Lower lobe of right lung (tissue), 2 donors: Measurements from ENCODE around the gene DIS3L2. TPM values are rescaled to one million over a fixed set of nuclear protein-coding genes. Genes with fewer than 3 reads are reported as not detected.

Experiments used
- ATAC-seq, 2 donors: fragments of 200-7000 bp; cut with Tn5 transposase; one replicate each; pipeline ENCODE4 v1.9.1; 2020 to 2022; ENCODE audit warnings: mild to moderate bottlenecking in 2 of 2, moderate library complexity in 2 of 2
- DNase-seq: peaks from one replicate; pipeline ENCODE4 v3.0.0-alpha.2; 2020
- H3K27ac ChIP-seq: fragments of 200-600 bp; one replicate; pipeline ENCODE4 v1.8.0; 2022
- H3K27me3 ChIP-seq: fragments of 200-600 bp; one replicate; pipeline ENCODE4 v1.8.0; 2022; ENCODE audit warnings: low read depth
- H3K36me3 ChIP-seq: fragments of 200-600 bp; one replicate; pipeline ENCODE4 v1.8.0; 2022; ENCODE audit warnings: mild to moderate bottlenecking
- H3K4me1 ChIP-seq: fragments of 200-600 bp; one replicate; pipeline ENCODE4 v1.8.0; 2022
- H3K4me3 ChIP-seq: fragments of 200-600 bp; one replicate; pipeline ENCODE4 v1.8.0; 2022; ENCODE audit warnings: mild to moderate bottlenecking
- H3K9me3 ChIP-seq: fragments of 200-600 bp; one replicate; pipeline ENCODE4 v1.8.0; 2022
- intact Hi-C: fragments of 100-400 bp; cut with DNase I; formaldehyde crosslinking; loops from one replicate; pipeline ENCODE4 v1.11.0; 2022
- total RNA-seq: library from RNA; stranded (reverse); fragmentation: NEBNext Ultra II Directional; extraction: Animal tissue kit (Norgen Biotek cat#: 25700); gene quantifications from one replicate; pipeline ENCODE4 v1.2.1, GENCODE V29; 2021
- TF ChIP-seq, protein P1 (sequence below): fragments of 200-600 bp; IDR thresholded peaks from one replicate; pipeline ENCODE4 v1.8.0; 2022; ENCODE audit warnings: antibody characterized with exemption, mild to moderate bottlenecking
- donor health status: DM: no; HTN: yes; CAD: no; lungs with severe emphysema.

Gene DIS3L2
- total RNA-seq, 1 donor from 2014 or later = 34.4 TPM

DNA sequence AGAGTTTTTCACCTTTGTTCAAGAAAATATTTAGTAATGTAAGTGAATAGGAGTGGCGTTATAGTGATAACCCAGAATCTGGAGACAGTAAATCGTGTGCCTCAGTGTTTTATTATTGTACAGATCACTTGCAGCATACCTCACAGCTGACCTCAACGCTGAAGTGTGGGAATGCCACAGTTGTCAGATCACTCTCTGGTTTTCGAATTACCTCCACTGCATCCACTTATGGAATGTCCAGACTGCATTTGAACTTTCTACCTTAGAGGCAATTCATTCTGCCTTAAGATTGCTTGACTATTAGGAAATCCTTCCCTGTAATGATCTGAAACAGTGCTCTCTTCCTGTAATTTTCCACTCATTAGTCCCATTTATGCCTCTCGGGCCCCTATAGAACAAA is 252.5 kb downstream of the DIS3L2 start:
- Histone ChIP-seq H3K9me3 (no peaks in the 10 kb centered on the region), H3K4me1 (no peaks in the 10 kb centered on the region), H3K36me3 (peaks cover 10% of the 10 kb centered on the region), H3K27me3 (no peaks in the 10 kb centered on the region), H3K4me3 (no peak overlapping the region), H3K27ac (no peak overlapping the region)
- intact Hi-C loops = no loop called here
- DNase-seq = no peak
- peak in 1 of 2 donors; percentile 66 for ATAC-seq
- TF ChIP-seq, protein P1, sequence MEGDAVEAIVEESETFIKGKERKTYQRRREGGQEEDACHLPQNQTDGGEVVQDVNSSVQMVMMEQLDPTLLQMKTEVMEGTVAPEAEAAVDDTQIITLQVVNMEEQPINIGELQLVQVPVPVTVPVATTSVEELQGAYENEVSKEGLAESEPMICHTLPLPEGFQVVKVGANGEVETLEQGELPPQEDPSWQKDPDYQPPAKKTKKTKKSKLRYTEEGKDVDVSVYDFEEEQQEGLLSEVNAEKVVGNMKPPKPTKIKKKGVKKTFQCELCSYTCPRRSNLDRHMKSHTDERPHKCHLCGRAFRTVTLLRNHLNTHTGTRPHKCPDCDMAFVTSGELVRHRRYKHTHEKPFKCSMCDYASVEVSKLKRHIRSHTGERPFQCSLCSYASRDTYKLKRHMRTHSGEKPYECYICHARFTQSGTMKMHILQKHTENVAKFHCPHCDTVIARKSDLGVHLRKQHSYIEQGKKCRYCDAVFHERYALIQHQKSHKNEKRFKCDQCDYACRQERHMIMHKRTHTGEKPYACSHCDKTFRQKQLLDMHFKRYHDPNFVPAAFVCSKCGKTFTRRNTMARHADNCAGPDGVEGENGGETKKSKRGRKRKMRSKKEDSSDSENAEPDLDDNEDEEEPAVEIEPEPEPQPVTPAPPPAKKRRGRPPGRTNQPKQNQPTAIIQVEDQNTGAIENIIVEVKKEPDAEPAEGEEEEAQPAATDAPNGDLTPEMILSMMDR = no peak

DNA sequence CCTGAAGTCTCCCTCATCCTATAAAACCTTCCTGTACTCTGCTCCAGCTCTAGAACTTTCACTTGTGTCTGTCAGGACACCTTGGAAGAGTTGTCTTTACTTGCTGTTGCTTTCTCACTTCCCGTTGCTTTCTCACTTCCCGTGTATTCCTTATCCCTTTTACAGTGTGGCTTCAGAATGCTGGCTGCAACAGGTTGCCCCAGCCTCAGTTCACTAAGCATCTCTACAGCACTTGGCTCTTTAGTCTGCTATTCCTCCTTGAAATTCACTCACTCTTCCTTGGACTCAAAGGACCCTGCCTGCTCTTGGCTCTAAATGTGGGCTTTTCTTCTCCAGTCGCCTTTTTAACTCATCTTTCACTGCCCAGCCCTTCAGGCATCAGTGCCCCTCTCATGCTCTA is 254.5 kb downstream of the DIS3L2 start:
- H3K4me1 ChIP-seq = no peaks in the 10 kb centered on the region
- no peak overlapping the region for H3K27ac ChIP-seq
- no peak overlapping the region for H3K4me3 ChIP-seq
- no peaks in the 10 kb centered on the region for H3K27me3 ChIP-seq
- no peaks in the 10 kb centered on the region for H3K9me3 ChIP-seq
- H3K36me3 ChIP-seq = no peaks in the 10 kb centered on the region
- DNase-seq = no peak
- TF ChIP-seq, protein P1 = no peak
- no peak for ATAC-seq
- intact Hi-C loops = no loop called here

DNA sequence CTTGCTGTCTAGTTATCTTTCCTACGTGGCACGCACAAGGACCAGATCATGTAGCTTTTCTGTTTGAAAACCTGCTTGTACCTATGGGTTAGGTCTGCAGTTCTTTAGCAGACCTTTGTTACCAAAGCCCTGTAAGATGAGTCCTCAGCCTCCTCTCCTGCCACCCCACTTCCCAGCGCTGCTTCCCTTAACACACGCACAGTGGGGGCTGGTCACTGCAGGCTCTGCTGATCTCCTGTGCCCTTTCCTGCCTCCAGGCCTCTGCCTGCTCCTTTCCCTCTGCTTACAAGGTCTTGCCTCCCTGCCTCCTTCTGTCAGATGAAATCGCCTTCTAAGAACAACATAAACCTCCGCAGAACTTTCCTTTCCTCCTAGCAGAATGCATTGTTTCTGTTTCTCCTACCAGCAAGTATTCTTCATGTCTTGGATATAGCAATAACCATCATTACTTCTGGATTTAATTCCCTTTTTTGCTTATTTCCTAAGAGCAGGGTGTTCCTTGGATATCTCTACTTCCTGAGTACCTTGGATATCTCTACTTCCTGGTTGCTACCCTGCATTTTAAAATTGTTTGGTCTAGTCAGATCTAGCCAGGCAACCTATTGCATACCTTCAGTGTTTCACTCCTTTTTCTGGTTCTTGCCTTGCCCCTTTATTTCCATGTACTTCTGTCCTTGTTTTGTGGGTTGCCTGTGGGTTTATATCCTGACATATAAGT is 257.4 kb downstream of the DIS3L2 start:
- intact Hi-C loops = no loop called here
- H3K4me1 ChIP-seq = no peaks in the 10 kb centered on the region
- H3K4me3 ChIP-seq = no peak overlapping the region
- no peaks in the 10 kb centered on the region for H3K36me3 ChIP-seq
- DNase-seq (no peak), ATAC-seq (no peak)
- no peak overlapping the region for H3K27ac ChIP-seq
- TF ChIP-seq, protein P1 = no peak
- no peaks in the 10 kb centered on the region for H3K9me3 ChIP-seq
- no peaks in the 10 kb centered on the region for H3K27me3 ChIP-seq

DNA sequence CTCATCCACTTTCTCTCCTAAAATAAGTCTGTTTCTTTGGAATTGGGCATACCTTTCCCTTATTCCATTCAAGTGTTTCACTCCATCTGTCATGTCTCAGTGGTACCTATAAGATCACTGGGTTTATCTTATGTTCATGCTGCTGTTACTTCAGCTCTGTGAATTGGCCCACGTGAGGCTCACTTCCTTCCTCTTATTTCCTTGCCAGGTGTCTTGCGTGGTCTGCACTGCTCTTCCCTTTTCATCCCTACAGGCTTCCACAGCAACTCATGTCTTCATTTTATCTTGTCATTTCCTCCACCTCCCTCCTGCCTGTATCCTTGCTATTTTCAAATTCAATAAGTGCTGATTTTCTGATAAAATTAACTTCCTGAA is 258.0 kb downstream of the DIS3L2 start:
- H3K9me3 ChIP-seq = no peaks in the 10 kb centered on the region
- intact Hi-C loops = no loop called here
- TF ChIP-seq, protein P1 = no peak
- no peak for DNase-seq
- no peak for ATAC-seq
- H3K36me3 ChIP-seq = no peaks in the 10 kb centered on the region
- H3K4me3 ChIP-seq = no peak overlapping the region
- H3K27me3 ChIP-seq = no peaks in the 10 kb centered on the region
- H3K27ac ChIP-seq = no peak overlapping the region
- no peaks in the 10 kb centered on the region for H3K4me1 ChIP-seq

DNA sequence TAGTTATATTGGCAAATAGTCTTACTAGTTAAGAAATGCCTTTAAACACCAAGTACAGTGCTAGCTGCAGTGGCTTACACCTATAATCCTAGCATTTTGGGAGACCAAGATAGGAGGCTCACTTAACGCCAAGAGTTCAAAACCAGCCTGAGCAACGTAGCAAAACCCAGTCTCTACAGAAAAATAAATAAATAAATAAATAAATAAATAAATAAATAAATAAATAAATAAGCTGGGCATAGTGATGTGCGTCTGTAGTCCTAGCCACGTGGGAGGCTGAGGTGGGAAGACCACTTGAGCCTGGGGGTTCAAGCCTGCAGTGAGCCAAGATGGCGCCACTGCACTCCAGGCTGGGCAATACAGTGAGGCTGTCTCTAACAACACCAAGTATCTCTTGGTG is 258.4 kb downstream of the DIS3L2 start:
- H3K9me3 ChIP-seq = no peaks in the 10 kb centered on the region
- intact Hi-C loops = no loop called here
- TF ChIP-seq, protein P1 = no peak

More for the DNA sequence above, 258.4 kb downstream of the DIS3L2 start:
- DNase-seq (no peak), ATAC-seq (no peak)
- Histone ChIP-seq H3K27ac (no peak overlapping the region), H3K4me3 (no peak overlapping the region), H3K4me1 (no peaks in the 10 kb centered on the region), H3K27me3 (no peaks in the 10 kb centered on the region), H3K36me3 (no peaks in the 10 kb centered on the region)
